Pulmonary artery endothelial cell (primary cell): ENCODE data around the gene TPD52L1. TPM values are rescaled to one million over a fixed set of nuclear protein-coding genes. Genes with fewer than 3 reads are reported as not detected.

Source experiments
- DNase-seq: peaks from one replicate; pipeline ENCODE4 v3.0.0-alpha.2; 2011; ENCODE audit warnings: low read depth, low spot score
- total RNA-seq: library from RNA; depleted of rRNA; stranded (reverse); fragments of >200 nt; gene quantifications from 2 replicates; pipeline ENCODE4 v1.2.3, GENCODE V29; 2014

Gene TPD52L1
- total RNA-seq, 1 donor from 2014 or later, result 3.7 TPM

DNA sequence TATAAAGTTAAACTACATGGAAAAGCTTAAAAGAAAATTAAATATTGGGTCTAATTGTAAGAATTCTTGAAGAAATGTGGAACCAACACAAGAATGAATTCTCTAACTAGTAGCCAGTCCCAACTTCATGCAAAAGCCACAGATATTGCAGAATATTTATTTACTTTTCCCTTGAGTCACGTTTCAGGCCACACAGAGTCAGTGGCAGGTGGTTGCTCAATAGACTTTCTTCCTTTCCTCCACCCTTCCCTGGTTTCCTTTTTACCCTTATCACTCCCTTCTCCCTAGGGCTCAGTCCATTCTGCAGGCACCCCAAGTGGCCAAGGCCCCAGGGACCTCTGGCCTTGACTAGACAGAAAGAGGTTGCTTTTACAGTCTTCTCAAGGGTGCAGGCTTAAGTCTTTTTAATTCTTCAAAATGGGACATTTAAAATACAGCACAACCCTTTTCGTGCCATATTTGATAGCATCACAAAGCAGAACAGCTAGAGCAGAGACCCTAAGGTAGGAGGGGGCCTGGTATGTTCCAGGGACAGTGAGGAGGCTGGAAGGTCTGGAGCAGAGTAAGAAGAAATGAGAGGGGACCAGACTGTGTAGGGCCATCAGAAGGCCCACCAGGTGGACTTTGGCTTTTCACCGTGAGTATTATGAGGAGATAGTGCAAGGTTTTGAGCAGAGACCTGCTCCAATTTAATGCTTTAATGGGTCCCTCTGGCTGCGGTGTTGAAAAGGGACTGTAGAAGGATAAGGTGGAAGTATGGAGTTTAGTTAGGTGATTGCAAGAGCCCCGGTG lies 83.2 kb downstream of the TPD52L1 start:
- no peak for DNase-seq

DNA sequence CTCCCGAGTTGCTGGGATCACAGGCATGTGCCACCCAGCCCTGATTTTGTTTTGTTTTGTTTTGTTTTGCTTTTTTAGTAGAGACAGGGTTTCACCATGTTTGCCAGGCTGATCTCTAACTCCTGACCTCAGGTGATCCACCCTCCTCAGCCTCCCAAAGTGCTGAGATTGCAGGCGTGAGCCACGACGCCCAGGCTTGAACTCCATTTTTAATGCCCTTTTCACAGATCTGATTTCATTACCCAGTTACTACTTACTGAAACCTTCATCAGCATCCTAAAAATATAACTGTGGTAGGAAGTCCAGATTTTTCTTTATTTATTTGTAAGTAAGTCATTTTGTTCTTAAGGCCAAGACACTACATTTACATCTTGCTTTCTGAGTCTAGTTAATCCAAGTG lies 84.2 kb downstream of the TPD52L1 start:
- DNase-seq, result no peak

DNA sequence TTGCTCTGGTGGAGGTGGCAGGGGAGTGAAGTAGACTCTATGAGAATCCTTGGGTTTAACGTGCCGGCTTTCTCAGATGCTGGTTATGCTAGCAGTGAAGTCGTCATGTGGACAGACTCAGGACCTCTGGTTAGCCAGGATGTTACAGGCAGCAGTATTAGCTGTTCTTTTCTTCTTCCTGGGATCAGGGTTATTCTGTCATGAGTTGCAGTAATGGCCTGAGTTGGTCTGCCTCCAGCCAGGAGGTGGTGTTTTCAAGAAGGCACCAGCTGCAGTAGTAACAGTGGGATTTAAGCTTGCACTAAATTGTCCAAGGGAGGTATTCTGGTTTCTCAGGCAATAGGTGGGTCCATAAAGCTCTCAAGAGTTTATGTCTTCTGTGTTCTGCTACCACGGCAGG lies 91.5 kb downstream of the TPD52L1 start:
- DNase-seq, result no peak

DNA sequence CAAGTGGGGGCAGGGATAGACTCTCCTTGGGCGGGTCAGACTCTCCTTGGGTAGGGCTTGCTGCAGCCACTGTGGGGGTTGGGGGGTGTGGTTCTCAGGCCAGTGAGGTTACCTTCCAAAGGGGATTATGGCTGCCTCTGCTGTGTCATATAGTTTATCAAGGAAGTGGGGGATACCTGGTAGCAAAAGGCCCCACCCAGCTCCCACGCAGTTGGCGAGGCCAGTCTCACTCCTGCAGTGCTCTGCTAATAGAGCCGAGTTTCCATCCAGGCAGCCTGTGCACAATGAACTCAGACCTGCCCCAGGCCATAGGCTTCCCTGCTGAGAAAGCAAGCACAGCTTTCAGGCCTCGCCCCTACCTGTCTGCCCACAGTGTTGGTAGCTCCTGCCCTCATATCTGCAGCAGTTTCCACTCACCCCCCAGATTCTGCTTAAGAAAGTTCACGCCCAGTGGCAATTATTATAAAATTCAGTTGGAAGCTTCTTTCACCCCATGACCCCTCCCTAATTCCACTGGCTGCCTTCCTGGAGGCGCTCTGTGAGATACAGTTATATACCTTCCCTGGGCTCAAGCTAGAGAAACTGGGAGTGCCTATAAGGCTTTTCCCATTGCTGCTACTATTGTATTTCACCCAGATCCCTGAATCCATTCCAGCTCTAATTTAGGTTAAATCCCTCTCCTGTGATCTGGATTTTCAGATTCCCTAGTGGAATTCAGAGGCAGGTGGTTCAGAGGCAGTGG lies 92.1 kb downstream of the TPD52L1 start:
- DNase-seq, result no peak

DNA sequence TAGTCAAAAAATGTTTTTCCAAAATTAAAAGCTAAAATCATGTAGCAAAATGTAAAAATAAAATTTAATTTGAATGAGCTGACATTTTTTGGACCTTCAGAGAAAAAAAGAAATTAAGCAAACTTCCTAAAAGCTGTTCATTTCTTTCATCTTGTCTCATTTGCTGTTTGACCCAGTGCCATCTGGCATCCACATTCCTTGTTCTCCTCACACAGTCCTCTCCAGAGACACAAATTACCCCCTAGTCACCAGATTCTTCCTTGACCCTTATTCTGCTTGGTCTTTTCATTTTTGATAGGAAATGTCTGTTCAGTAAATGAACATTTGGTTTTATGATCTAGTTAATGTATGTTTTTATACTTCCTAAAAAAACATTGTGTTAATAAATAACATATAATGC lies 93.0 kb downstream of the TPD52L1 start:
- no peak for DNase-seq

DNA sequence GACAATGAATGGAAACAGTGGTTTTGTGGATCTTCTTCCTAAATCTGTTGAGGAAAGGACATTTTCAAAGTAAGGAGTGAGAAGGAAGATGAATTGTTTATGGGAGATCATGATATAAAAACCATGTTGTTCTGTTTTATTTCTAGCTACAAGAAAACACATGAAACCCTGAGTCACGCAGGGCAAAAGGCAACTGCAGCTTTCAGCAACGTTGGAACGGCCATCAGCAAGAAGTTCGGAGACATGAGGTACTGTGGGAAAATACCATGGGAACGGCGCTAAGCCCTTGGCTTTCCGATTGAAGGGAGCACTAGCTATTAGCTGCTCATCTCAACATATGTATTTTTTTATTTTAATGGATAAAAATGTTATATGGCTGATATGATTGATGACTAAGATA lies 94.6 kb downstream of the TPD52L1 start:
- no peak for DNase-seq

DNA sequence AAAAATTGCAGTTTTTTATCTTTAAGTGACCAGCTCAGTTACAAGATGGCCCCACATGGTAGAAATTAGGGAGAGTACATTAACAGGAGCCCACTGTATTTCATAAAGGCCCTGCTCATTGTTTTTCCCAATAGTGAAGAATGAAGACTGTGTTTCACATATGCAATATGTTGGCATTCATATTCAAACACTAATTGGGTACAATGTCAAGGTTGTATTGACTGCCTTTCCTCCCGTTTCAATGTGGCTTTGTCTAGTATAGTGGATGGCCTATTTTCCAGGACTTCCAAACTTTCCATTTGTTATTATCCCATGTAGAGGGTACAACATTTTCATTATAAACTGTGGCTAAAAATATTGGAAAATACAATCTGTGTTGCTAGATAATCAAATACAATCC lies 96.9 kb downstream of the TPD52L1 start:
- no peak for DNase-seq

DNA sequence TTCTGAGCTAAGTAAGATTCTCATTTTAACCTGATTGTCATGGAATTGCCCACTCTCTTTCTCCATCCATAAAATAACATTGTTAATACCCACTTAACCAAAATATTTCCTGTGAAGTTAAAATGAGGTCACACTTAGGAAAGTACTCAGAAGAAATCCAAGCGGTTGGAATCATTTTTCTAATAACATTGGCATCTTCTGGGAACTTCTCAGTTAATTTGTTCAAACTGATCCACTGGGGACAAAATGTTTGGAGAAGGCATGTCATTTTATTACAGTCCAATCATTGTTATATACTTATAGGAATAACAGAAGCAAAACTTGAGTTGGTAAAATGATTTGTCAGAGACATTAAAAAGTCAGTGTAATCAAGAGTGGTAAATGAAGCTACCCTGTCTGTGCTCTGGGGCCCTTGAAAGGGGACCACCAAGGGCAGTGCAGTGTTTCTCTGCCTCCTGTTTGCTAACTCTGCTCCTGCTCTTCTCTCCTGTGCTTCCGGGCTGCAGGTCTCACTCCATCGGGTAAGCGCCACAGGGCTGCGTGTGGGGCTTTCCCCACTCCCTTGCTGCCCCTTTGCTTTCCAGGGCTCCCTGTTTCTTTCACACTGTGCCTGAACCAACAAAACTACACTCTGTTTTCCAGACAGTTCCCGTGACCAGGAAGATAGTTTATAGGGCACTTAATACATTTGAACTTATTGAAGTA lies 98.1 kb downstream of the TPD52L1 start:
- DNase-seq, result no peak

DNA sequence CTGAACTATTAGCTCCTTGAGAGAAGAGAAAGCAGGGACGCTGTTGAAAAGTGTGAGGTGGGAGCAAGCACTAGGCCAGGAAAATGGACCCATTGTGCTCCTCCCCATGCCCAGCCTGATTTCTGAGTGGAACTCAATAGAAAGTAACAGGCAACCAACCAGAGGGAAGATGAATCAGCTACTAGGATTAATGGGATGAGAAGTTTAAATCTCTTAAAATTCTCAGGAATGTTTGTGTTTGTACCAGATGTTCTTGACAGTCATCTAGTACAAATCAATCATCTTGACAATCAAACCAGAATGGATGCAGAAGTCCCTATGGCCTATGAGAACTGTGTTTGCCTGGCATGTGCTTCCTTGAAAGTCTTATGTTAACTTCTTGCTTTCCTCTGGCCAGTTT lies 99.3 kb downstream of the TPD52L1 start:
- DNase-seq, result no peak

DNA sequence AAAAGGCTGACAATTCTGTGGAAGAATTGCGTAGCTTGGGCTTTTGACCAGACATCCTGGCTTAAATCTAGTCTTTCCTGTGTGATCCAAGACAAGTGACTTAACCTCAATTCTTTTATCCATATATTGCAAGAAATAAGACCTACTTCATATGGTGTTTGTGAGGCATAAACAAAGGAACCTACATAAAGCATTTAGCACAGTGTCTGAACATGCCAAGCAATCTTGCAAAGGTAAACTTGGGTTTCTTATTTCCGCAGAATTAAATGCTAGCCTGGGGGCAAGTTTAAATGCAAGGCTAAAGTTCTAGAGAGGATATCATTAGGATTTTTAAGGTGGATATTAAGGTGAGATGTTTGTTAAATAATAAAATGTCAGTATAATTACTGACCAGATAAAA lies 100.3 kb downstream of the TPD52L1 start:
- DNase-seq, result no peak

DNA sequence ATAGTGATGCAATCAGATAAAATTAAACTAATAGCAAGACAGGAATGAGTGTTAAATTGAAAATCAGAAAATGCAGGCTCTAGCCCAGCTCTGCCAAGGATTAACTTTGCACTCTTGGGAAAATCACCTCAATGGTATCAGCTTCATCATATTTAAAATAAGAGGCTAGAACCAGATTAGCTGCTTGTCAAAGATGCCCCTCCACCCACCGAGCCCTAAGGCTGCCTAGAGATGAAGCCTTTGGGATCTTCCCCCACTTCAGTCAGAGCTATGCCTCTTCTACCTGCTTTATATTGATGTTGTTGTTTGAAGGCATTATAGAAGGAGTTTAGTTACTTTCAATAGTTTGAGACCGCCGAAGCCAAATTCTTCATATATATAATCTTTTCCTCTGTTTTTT lies 100.7 kb downstream of the TPD52L1 start:
- no peak for DNase-seq

DNA sequence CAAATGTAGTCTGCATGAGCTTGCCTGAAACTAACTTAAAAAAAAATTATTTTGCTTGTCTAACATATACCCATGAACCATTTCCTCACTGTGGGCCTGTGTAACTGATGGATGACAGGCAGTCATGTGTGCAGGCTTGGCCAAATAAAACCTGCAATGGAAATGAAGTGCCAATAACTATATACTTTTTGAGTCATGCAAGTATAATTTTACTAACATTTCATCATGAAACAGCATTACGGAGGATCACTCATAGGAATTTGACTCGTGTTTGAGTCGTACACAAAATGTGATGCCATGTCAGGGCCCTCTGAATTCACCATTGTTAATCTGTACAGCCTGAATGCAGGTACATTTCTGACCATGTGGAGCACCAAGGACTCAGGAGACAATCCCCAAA lies 101.6 kb downstream of the TPD52L1 start:
- no peak for DNase-seq

DNA sequence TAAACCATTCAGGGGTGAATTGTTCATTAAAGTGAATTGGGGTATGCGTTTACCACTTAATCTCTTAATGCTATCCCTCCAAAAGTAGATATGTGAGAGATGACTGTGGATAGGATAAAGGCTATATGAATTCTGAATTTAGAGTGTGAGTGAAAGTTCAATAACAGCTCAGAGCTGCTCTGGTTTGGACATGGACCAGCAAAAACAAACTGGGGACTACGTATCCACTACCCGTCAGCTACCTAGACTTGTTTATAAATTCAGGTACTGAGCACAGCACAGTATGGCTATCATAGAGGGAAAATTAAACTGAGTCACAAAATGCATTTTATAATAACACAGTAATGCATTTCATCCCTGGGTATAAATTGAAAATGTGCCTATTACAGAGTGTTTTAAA lies 103.8 kb downstream of the TPD52L1 start:
- DNase-seq, result no peak

DNA sequence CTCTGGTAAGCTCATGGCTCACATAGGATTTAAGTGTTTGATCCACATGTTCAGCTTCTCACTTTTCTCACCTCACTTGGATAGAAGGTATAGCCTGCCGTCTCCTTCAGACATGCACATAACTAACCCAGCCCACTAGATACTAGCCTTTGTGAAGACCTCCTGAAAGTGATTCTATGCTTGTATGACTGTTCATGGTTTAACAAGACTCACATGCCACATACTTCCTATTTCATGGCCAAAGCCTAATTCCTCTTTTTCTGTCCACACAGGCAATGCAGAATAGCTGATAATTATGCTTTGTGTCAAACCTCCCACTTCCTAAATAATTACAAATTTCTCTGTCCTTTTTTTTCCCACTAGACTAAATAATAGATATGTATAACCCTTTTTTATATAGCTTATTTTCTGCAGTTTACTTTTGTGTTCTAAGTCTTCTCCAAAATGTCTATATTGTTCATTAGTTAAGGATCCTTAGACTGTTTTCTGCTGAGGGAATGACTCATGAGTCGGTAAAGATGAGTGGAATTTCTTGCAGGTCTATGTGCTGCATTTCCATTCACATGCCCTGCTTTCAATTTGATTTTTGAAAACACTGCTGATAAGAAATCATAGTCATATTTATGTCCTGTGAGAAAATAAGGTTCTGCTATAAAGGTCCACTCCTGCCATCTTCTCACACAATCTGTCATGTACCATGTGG lies 105.2 kb downstream of the TPD52L1 start:
- no peak for DNase-seq

DNA sequence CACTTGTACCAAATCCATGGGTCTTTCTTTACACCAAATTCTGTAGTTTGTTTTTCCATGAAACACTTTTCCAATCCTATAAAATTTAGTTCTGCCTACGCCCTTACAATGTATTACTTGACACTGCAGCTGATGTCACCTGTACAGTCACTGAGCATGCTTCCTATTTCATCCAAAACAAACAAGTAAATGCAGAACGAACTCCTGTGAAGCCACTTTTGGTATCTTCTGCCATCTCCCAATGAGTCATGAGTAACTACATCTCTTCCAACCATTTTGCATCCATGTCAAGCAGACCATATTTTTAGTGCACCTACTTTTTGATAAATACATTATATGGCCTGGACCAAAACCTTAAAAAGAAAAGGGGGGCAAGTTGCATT lies 105.8 kb downstream of the TPD52L1 start:
- DNase-seq, result no peak

DNA sequence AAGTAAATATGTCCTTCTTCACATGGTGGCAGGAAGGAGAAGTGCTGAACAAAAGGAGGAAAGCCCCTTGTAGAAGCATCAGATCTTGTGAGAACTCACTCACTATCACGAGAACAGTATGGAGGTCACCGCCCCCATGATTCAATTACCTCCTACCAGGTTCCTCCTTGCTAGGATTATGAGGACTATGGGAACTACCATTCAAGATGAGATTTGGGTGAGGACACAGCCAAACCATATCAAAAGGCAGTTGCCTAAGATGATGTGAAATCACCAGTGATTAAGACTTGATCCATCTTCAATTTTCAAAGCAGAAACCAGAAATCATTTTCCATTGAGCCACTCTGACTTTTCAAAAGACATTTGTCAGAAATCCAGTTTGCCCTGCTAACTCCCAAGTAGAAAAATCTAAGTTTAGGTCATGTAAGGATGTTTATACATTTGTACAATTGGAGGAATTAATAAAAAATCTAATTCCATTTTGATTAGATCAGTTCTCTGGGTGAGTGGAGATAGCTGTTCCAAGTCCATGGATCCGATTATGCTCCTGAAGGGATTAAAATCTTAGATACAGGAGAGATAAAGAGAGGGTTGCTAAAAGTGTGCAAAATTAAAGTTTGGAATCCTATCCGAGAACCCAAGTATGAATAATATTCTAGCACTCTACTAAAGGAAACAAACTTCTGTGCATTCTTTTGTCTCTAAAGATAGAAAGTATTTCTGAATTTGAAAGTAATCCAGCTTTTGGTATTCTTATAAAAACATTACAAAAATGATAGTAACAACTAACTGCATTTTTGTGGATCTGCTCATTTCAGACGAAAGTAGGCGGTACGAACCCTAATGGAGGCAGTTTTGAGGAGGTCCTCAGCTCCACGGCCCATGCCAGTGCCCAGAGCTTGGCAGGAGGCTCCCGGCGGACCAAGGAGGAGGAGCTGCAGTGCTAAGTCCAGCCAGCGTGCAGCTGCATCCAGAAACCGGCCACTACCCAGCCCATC lies 108.7 kb downstream of the TPD52L1 start:
- DNase-seq, result no peak

DNA sequence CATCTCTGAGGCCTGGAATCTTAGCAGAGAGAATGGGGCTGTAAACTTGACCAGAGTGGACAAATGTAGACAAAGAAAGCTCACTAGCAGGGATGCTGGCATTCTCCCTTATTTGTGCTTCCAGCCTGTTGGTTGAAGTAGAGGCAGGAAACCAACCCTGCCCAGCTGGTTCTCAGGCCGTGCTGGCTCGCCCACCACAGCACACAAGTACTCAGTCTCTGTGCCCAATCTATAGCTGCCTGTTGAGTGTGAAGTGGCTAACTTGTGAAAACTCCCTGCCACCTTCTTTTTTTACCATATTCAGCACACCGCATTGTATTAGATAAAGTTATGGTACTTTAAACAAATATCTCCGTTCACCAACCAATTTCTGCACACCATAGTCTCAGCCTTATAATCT lies 110.9 kb downstream of the TPD52L1 start:
- no peak for DNase-seq

DNA sequence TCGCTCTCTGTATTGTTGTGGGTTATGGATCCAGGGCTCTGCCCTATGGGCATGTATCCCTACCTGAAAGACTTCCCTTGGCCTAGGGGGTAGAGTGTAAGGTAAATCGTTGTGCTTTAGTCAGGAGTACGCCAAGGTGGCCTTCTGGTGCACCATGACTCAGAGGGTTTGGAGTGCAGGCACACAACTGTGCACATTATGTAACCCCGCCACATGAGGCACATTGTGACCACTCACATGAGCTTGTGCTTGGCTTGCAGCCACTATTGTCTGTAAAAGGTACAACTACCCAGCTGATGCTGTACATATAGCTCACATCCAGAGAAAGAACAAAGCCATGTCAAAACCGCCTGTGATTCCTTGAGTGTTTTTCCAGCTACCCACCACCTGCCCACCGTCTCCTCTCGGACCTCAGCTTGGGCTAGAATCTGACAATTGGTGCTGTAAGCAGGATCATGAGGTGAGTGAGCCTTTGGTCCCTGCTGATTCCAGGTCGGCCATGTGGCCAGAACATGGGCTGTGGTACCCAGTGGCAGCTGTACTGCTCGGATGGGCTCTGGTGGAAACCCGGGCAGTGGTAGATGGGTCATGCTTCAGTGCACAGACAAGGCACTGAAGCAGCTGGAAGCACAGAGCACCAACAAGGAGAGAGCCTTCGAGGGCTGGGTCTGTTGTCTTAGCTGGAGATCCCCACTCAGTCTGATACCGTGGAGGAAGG lies 114.4 kb downstream of the TPD52L1 start:
- no peak for DNase-seq

DNA sequence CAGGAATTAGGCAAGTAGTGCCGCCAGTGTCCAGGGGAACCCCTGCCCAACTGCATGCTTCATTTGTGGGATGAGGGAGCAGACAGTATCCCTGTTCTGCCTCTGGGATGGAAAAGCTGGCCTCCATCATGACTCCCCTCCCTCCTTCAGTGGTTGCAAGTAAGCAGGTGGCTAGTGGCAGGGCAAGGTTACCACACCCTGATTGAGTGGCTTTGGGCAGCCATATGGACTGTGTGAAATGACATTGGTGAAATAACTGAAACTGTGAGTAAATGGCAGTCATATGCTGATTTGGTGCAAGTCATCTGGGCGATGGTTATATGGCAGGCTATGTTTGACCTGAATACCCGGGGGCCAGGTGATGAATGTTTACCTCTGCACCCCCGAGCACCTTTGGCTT lies 115.2 kb downstream of the TPD52L1 start:
- DNase-seq, result no peak
